Posterior vena cava (tissue), 2 donors: Measurements from ENCODE around the gene FNDC1. TPM values are rescaled to one million over a fixed set of nuclear protein-coding genes. Genes with fewer than 3 reads are reported as not detected.
"Not testable (repeated sequence)": the region's sequence is repeated elsewhere in the genome, so short reads cannot be mapped to it uniquely, and the experiment has no call there.

Experiments
- DNase-seq: peaks from one replicate; pipeline ENCODE4 v3.0.0-alpha.2; 2020; ENCODE audit warnings: low spot score
- intact Hi-C, 2 donors: fragments of 100-400 bp; cut with DNase I; formaldehyde crosslinking; loops; one replicate each; pipeline versions ENCODE4 v1.14.1 to v1.14.2; 2022 to 2023
- long read RNA-seq, 2 donors: library from polyadenylated mRNA; unstranded; transcript quantifications; one replicate each; pipeline ENCODE4 v2.0.0, GENCODE V29; 2020 to 2021
- total RNA-seq, 2 donors: library from RNA; stranded (reverse); fragmentation: NEBNext Ultra II Directional; extraction: Animal tissue kit (Norgen Biotek cat#: 25700); gene quantifications; one replicate each; pipeline ENCODE4 v1.2.1, GENCODE V29; 2021
- donor health status: DM: yes; HTN: yes; CAD: no.
- donor health status: DM: yes; HTN: yes; CAD: no.

Gene FNDC1
- total RNA-seq: 1 to 10 TPM; 2.8 to 5.1 TPM
- long read RNA-seq, donor 1: 0 reads
- long read RNA-seq, donor 2, partial matches to known transcripts: 2 of 2 reads
- long read RNA-seq, donor 2, other reads (novel, unspliced or antisense): 0 of 2 reads

DNA sequence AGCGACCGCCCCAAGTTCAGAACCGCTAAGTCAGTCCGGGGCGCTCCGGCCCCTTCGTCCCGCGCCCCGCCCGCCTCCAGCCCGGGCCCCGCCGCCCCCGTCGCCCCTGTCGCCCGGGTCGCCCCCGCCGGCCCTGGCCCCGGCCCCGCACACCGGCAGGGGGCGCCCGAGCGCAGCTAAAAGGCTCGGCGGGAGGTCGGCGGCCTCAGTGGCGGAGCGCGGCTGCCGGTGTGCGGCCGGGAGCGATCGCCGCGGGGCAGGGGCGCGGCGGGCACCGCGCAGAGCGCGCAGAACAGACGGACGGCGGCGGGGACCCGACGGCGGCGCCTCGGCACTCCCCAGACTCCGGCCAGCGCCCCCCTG, at the start of gene FNDC1:
FNDC1 (plus strand) TSS at position 208 of the 363 bp plus-strand sequence. CDS start 197 bp downstream, outside the sequence.
- peak; percentile 84 for DNase-seq
- intact Hi-C loops: no loop called here

DNA sequence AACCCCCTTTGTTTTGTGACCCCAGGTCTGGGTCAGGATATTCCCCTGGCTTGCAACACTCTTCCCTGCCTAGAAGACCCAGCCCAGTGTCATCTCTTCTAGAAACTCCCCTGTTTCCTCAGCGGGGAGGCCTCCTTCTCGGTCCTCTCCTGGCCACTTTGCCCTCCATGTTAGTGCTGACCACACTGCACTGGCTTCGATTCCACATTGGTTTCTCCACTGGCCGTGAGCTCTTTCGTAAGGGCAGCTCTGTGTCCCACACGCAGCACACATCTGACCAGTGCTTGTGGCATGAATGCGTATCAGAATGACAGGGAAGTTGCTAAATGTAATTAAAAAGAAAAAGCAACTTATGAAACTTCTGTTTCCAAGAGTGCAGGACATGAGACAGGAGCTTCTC, 49.4 kb upstream of the FNDC1 start:
- intact Hi-C loops: no loop called here
- DNase-seq: no peak

DNA sequence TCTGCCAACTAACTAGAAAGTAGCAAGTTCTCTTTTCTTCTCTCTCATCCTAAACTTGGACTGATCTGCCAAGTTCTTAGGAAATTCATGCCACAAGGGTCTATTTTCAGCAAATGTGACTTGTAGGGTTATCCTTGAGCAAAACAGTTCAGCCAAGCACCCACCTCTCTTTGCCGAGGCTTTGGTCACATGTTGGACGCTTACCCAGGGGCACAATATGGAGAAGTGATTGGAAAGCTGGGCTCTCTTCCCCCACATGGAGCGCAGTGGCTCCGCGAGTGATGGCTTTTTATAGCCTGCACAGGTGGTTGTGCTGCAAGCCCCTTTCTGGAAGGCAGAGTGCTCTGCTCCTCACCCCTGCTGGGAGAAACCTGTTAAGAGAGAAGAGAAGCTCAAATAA, 47.7 kb upstream of the FNDC1 start:
- no peak for DNase-seq
- intact Hi-C loops: no loop called here

DNA sequence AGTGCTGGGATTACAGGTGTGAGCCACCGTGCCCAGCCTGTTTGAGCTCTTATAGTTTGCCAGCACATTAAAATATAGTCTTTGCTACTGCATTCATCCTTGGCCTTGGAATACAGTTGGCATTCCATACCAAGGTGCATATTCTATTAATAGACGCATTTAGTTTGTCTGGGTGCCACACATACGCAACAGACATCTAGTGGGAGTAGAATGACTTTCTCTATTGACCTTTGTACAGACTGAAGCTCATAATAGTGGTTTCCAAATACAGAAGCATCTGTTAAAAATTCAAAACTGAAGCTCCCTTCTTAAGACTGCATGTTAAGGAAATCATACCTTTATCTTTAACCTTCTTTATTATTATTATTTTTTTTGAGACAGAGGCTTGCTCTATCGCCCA, 46.7 kb upstream of the FNDC1 start:
- DNase-seq: no peak
- intact Hi-C loops: no loop called here

DNA sequence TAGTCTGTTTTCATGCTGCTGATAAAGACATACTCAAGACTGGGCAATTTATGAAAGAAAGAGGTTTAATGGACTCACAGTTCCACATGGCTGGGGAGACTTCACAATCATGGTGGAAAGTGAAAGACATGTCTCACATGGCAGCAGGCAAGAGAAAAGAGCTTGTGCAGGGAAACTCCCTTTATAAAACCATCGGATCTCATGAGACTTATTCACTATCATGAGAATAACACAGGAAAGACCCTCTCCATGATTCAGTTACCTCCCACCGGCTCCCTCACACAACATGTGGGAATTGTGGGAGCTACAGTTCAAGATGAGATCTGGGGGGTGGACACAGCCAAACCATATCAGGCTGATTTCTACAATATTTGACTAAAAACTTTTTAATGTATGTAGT, 45.4 kb upstream of the FNDC1 start:
- intact Hi-C loops, DNase-seq: not testable (repeated sequence)

DNA sequence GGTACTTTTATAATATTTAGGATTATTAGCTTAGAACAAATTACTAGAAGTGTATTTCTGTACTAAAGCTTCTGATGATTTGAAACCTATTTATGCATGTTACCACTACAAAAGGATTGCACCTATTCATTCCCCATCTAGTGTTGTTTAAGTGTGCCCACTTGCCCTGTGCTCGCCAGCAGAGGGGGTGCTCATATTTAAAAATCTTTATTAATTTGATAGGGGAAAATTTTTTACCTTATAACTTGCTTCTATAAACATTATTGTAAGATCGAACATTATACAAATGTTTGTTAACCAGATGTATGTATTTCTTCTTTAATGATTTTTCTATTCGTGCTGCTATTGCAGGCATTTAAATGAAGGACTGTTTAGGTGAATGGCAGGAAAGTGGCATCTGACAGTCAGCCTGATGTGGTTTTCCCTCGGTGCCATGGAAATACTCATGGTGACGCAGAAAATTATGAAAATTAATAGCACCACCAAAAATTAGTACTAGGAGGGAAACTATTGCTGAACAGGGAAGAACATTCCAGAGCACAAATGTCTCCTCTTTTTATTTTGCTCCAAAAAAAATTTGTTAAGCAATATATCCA, 44.1 kb upstream of the FNDC1 start:
- DNase-seq: no peak
- intact Hi-C loops: no loop called here

DNA sequence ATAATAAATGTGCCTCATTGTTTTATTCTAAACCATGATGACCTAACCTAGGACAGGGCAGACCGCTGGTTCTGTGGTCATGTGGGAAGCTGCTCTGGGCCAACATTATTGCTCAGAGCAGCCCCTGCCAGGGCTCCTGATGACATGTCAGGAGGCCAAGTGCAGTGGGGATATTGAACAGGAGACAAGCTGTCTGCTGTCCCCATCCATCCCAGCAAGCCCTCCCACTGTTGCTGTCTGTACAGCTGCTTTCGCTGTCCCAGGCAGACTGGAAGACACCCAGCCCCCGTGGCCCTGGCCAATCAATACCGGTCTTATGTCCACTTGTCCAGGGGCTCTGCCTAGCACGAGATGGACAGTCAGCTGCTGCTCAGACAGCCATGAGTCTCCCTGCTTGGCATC, 43.2 kb upstream of the FNDC1 start:
- DNase-seq: no peak
- intact Hi-C loops: no loop called here

DNA sequence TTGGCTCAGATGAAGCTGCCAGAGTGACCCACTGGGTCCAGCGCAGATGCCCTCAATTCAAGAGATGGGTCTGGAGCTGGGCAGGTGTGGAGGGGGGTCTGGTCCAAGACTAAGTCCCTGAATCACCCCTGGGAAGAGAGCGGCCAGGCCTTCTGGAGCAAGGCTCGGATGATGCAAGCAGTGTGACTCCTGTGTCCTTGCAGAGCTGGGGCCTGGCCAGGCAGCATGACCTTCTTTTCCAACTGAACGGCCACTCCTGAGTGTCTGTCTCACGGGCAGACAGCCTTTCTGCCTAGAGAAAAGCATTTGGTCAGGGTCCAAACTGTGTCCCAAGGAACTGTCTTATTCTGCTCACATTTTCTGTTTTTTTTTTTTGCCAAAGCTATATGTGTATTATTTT, 42.6 kb upstream of the FNDC1 start:
- intact Hi-C loops: no loop called here
- no peak for DNase-seq

DNA sequence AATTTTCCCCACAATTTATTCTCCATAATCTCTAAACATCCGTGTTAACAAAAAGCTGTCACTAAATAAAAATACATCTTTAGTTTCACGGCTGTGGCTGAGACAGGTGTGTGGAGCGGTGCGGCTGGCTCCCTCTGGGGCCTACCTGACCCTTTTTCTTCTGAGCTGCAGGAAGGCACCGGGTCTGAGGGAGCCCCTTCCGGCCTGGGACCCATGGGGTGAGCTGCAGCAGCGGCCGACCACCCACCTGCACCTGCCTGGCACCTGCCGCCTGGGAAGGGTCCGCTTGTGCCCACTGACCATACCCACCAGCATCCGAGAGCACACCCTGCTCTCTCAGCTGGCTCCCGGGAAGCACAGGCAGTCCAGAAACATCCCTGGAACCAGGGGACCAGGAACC, 41.5 kb upstream of the FNDC1 start:
- intact Hi-C loops: no loop called here
- DNase-seq: no peak

DNA sequence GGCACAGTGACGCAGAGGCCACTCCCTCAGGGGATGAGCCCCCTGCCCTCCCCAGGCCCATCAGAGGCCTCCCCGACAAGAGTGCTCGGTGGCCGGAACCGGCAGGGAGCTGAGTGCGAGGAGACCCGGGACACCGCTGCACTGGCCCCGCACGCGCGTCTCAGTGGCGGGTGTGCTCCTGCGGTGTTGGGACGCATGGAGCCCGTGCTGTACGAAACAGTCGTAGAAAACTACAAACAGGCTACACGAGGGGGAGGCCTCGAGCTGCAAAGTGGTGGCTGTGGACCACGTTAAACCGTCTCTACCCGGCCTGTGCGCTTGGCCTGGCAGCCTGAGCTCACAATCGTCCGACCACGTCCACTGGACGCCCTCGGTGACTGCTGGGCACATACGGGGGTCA, 40.2 kb upstream of the FNDC1 start:
- no peak for DNase-seq
- intact Hi-C loops: no loop called here

DNA sequence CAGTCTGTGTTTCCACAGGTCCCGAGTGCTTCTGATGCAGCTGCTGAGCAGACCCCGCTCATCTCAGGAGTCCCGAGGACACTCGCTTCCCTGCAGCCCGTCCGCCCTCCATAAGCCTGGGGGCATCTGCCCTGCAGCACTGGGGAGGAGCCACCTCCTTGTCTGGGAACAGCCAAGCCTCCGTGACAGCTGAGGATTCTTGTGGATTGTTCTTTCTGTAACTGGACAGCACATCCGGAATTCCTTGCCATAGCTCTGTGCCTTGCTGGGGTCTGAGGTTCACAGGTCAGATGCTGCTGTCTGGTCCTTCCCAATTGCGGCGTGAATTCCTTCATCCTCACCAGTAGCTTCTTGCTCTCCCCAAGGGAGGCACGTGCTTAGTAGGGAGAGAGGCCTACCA, 38.4 kb upstream of the FNDC1 start:
- intact Hi-C loops: loop anchor here in 1 of 2 donors (10.0 kb wide), 1 partner anchor 86 kb away; the partner anchor contains the start of gene TAGAP
- DNase-seq: no peak

DNA sequence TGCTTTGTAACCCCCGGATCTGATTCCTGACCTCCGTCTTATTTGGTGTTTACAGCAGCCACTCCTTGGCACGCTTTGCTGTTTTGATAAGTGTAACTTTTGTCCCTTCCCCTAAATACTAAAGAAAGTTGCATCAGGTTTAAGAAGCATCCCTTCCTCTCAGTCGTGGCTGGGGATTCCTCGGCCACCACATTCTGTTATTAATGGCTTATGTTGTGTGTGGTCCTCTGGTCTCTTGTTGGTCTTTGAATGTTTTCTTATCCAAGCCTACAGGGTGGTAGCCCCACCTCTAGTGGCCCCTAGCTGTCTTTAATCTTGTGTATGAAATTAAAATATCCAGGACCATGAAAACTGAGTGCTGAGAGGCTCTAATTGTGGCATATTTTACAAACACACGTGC, 37.5 kb upstream of the FNDC1 start:
- no peak for DNase-seq
- intact Hi-C loops: loop anchor here in 1 of 2 donors (10.0 kb wide), 1 partner anchor 87 kb away; the partner anchor contains the start of gene TAGAP

DNA sequence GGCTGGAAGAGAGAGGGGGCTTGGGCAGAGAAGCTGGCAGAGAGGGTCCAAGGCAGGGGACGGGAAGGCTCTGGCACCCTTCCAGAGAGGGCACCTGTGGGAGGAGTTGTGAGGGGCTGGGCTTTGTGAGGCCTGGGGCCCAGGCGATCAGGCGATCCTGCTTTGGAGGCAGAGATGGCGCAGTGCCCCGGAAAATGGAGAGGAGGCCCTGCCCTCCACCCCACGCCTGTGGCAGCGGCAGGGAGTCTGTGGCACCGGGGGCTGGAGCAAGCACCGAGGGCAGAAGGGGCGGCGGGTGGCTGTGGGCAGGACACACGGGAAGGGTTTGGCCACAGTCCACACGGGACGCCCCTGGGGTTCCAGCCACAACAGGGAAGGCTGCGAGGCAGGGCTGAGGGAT, 36.5 kb upstream of the FNDC1 start:
- intact Hi-C loops: loop anchor here in 1 of 2 donors (10.0 kb wide), 1 partner anchor 88 kb away; the partner anchor contains the start of gene TAGAP
- no peak for DNase-seq

DNA sequence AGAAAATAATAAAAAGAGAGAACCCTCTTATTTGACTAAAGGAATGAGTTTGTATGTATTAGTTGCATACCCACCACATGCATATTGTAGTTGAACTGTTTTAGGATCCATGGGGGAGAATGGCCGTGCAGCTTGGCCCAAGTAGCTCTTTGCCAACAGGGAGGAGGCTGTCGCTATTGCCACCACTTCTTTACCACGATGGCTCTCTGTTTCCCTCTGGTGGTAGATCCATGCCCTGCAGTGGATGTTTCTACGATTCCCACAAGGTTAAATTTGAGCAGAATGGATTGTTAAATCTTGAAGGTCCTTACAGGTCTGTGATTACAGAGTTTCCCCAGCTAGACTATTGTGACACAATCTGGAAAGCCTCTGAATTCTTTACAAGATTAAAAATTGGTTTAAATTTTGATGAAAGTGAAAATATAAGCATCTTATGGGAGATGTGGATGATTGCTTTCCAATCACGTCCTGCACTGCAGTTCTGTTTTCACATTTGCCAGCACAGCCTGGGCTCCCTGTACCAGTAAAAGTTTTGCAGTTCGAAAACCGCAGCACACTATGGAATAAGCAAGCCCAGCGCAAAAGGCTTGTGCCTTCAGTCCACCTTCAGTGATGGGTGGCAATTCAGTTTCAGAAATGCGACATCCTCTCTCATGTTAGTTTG, 34.4 kb upstream of the FNDC1 start:
- intact Hi-C loops: loop anchor here in 1 of 2 donors (10.0 kb wide), 1 partner anchor 90 kb away; the partner anchor contains the start of gene TAGAP
- DNase-seq: no peak

DNA sequence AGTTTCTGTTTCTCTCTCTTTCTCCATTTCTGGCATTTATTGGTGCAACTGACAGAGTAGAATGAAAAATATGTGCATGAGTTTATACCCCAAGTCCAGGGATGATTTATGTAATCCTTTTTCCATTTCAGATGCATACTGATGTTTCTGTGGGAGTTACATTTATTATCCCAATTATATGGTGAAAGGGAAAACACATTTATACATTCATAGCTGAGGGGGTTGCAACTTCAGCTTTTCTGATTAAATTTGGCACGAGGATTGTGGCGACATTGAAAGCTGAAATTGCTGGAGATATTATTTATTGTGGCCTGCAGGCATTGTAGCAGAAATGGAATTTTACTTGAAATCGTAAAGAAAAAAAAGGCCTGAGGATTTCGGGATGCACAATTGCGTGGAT, 31.5 kb upstream of the FNDC1 start:
- intact Hi-C loops: loop anchor here in 1 of 2 donors (10.0 kb wide), 1 partner anchor 93 kb away; the partner anchor contains the start of gene TAGAP
- no peak for DNase-seq

DNA sequence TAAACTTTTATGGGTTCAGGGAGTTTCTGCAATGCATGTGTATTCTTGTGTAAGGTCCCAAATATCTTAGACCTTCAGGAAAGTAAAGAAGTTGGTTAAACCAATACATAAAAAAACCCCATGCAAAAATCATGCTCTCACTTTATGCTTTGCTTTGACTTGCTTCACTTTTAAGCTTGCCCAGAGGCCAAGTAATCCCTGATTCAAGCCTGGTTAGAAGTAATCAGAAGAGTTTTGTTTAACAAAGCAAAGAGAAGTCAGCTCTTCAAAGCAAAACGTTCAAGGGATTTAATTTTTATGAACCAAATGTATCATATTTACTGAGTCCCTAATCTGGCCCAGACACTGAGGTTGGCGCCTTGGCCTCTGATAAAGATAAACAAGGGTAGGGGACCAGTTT, 26.7 kb upstream of the FNDC1 start:
- intact Hi-C loops: no loop called here
- no peak for DNase-seq

DNA sequence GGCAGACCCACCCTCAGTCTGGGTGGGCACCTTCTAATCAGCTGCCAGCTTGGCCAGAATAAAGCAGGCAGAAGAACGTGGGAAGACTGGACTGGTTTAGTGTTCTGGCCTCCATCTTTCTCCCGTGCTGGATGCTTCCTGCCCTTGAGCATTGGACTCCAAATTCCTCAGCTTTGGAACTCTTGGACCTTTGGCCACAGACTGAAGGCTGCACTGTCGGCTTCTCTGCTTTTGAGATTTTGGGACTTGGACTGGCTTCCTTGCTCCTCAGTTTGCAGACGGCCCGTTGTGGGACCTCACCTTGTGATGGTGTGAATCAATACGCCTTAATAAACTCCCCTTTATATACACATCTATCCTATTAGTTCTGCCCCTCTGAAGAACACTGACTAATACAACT, 20.6 kb upstream of the FNDC1 start:
- no peak for DNase-seq
- intact Hi-C loops: no loop called here

DNA sequence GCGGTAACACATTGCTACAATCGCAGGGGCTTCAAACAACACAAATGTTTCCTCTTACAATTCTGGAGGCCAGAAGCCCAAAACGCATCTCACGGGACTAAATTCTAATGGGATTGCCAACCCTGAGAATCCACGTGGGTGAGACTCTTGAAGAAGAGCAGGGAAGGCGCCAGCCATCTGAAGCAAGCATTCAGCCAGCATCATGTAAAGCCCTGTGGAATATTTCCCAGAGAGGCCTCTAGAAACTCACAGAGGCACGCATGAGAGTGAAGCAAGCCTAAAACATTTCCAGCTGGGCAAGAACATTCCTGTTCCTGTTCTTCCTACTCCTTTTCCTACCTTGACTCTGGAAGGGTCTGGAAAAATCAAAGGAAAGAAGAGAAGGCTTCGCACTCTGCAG, 19.6 kb upstream of the FNDC1 start:
- intact Hi-C loops: no loop called here

DNA sequence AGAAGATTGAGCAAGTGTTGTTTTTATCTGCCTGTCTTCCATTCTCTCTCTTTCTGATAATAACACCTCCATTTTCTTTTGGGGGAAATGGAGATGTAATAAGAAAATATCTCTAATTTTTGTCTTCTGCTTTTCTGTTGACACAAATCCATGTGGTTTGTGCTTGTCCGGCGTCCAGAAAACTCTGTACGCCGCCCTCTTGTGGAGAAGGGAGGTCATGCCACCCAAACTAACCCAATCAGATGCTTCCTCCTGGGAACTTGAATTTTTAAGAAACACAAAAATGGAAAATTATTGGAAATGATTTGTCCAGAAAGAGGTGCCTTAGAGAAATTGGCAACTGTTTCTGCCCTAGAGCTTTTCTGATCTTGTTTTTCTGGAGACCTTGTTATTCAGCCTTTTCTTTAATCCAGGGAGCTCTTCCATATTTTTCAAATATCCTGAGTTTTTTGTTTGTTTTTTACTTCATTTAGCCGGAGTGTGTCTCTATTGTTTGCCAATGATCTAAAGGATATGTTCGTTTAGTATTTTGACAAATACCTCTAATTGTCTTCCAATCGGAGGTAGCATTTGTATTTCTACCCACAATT, 17.8 kb upstream of the FNDC1 start:
- intact Hi-C loops: no loop called here

More for the DNA sequence above, 19.6 kb upstream of the FNDC1 start:
- DNase-seq: no peak

DNA sequence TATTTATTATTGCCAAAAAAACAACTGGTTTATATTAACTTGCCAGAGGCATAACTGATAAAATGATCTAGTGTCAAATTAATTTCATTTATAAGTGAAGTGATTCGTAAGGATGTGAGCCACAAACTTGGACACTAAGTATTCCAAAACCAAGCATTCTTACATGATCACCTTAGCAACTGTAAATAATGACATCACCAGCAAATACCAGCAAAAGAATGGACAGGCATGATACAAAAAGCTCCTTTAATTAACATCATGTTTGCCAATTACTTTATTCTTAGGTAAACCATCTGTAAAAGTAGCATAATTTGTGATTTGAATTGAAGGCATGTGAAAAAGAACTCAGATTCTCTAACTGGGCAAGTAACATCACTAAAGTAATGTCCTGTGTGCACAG, 17.2 kb upstream of the FNDC1 start:
- intact Hi-C loops: no loop called here
- no peak for DNase-seq

More for the DNA sequence above, 17.8 kb upstream of the FNDC1 start:
- no peak for DNase-seq
